HG03095 (cell line): ENCODE results near the gene SPDYC.

ENCODE experiments used
- ATAC-seq: cut with Tn5 transposase; IDR thresholded peaks from one replicate; pipeline ENCODE4 v1.9.1; 2021; ENCODE audit warnings: moderate library complexity; ENCODE audit not compliant: unreplicated experiment

Gene SPDYC

GRCh38 chr11:65170058-65170534 lies at the start of gene SPDYC:
TSS of gene SPDYC (plus strand) at chr11:65170233. CDS start at chr11:65171358, 1,125 bp downstream.
- no peak for ATAC-seq

- ATAC-seq: no peak
Observed at GRCh38 chr11:65120831-65121230, 49.2 kb upstream of the SPDYC start.

- no peak for ATAC-seq
Observed at GRCh38 chr11:65121447-65121864, 48.6 kb upstream of the SPDYC start.

DNA sequence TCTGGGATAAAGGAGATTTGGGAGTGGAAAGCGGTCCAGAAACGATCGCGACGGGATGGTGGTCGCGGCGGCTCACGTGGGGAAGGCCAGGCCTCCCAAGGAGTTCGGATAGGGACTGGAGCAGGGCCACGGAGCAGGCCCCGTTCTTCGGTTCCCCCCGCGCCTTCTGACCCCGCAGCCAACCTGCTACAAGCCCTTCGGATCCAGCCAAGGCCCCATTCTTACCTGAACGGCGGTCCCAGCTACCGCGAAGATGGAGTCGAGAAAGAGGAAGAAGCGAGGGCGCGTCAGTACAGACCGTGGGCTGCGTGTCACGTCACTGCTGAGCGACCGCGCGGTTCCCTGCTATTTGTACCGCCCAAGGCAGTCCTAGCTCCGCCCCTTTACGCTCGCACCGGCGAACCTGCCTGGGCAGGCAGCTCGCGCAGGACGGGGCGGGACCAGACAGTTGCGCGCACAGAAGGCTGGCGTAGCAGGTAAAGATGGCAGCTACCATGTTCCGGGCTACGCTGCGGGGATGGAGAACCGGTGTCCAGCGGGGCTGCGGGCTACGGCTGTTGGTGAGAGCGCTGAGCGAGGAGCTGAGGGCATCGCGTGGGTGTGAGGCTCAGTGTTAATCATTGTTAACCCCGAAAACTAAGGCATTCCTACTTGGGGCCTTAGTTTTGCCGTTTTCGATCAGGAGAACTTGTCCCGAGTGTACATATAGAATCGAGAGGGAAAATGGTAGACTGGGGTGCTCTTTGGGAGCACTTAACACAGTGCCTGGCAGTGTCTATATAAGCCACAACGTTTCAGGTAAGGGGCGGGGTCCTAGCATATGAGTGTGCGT lies 48.0 kb upstream of the SPDYC start, which contains the start of the genes FAU and MRPL49:
Gene FAU (minus strand): TSS at position 270 of the 832 bp plus-strand sequence. CDS start 321 bp downstream, outside the sequence.
Gene MRPL49 (plus strand): TSS at position 457 of the 832 bp plus-strand sequence. CDS start 26 bp downstream, at position 483.
- peak; percentile 67 for ATAC-seq

- no peak for ATAC-seq
Observed at GRCh38 chr11:65124480-65125196, 45.4 kb upstream of the SPDYC start.

GRCh38 chr11:65125197-65126056 lies 44.6 kb upstream of the SPDYC start:
- ATAC-seq: no peak

GRCh38 chr11:65126624-65127274 lies 43.3 kb upstream of the SPDYC start:
- ATAC-seq: no peak

DNA sequence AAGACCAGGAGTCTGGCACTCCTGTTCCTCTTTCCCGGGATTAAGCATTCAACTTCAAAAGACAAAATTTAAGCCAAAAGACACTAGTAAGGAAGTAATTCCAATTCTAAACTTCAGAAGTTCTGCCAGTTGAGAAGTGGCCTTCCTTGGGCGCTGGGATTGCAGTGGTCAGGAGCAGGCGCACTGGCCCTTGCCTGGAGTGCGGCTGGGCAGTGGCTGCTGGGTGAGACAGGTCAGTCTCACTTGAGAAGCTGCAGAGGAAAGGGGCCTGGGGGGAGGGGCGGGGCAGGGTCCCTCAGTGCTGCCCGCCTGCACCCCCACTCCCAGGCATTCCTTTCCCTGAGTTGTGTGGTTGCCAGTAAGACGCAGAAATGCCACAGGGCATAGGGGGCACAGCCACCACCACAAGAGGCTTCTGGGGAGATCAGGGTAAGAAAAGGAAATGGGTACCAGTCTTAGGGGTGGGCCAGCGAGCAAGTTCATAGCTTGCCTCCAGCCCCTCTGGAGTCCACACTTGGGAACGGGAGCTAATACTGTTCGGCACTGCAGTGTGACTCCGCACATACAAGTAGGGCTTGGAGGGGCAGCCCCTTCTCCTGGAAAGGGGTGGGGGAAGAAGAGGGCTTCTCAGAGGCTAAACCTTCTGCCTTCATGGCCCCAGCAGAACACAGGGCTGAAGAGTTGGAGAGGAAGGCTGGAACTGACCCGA lies 42.4 kb upstream of the SPDYC start:
- ATAC-seq: no peak

DNA sequence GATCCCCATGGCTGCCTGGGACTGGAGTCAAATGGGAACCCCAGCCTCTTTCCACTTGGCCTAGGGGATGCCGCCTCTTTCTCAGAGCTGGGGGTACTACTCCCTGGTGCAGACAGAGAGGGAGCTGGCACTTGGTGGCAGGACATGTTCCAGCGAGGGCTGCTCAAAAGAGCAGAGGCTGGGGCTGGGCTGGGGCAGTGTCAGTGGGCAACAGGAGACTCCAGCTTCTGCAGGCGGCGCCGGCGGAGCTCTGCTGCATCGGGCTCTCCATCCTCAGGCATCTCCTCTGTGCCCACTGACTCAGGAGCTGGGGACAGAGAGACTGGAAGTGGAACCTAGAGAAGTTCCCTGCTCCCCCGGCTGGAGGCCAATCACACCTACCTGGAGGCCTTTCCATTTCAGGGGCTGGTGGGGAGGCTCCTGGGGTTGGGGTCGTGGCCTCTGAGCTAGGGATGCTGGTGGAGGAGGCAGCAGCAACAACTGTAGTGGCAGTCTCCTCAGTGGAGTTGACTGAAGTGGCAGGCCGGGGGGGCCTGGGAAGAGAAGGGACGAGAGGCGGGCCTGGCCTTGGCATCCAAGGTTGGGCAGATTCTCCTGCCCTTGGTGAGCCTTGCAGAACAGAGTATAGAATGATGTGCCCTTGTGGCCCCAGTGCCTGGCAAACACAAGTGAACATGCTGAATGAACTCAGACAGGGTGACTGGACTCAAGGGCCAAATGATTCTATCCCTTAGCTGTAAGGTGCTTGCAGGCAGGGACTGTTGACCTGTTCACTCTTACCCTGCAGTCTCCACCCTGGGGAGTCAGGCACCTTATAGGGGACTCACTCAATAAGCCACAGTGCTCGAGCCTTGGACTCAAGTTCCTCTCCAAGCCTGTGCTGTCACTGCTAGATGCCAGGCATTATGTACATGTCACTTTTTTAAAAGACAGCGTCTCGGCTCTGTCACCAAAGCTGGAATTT lies 41.6 kb upstream of the SPDYC start:
- no peak for ATAC-seq

- no peak for ATAC-seq
Observed at GRCh38 chr11:65129649-65130441, 40.2 kb upstream of the SPDYC start.

GRCh38 chr11:65130631-65131416 lies 39.2 kb upstream of the SPDYC start:
- no peak for ATAC-seq

- no peak for ATAC-seq
Observed at GRCh38 chr11:65131417-65131776, 38.6 kb upstream of the SPDYC start.

DNA sequence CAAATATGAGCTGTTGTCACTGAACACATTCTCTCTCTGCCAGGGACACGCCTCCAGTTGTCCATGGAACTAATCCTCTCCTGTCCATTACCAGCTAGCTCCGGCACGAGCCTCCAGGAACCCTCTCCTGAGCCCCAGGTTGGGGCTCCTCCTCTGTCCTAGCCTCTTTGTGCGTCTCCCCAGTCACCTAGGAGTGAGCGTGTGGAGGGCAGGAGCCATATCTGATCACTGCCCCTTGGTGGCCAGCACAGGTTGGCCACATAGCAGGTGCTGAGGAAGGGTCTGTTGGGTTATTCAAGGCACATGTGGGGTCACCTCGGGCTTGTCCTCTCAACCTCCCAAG lies 38.2 kb upstream of the SPDYC start:
- ATAC-seq: no peak

GRCh38 chr11:65132238-65132987 lies 37.6 kb upstream of the SPDYC start:
- peak; percentile 40 for ATAC-seq

- no peak for ATAC-seq
Observed at GRCh38 chr11:65132988-65133700, 36.9 kb upstream of the SPDYC start.

DNA sequence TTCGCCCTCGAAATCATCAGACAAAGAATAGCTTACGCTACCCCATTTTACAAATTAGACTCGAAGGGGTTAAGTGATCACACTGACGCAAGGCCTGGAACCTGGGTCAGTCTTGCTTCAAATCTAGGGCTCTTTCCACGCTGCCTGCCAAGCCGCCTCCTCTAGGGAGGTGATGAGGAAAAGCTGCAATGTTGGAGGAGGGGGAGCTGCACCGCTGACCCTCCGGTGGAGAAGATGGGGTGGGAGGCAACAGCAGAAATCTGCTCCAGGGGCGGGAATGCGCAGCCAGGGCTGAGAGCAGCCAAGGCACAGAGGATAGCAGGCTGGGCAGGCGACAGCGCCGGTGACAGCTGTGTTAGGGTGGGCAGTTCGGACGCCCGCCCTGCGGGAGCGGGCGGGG lies 36.3 kb upstream of the SPDYC start:
- ATAC-seq: no peak
